Bone marrow (tissue), 2 donors: Measurements from ENCODE around the gene ARHGEF10L.

ENCODE experiments used
- DNase-seq, 2 donors: peaks; one replicate each; lab custom pipeline; 2025; lab: John Stamatoyannopoulos, UW

ARHGEF10L gene

DNA sequence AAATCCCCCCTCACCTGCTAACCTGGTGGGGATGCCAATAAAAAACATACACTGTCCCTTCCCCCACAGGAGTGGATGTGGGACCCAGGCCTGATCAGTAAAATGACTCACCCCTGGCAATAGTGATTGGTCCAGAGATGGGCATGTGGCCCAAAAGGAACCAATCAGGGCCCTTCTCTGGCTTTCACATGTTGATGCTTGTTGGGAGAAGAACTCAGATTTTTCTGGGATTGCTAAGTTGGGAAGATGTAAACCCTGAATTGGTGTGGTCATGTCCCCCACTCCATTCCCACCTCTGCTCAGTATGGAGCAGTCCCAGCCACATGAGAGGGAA is 172.0 kb downstream of the ARHGEF10L start:
- no peak for DNase-seq

DNA sequence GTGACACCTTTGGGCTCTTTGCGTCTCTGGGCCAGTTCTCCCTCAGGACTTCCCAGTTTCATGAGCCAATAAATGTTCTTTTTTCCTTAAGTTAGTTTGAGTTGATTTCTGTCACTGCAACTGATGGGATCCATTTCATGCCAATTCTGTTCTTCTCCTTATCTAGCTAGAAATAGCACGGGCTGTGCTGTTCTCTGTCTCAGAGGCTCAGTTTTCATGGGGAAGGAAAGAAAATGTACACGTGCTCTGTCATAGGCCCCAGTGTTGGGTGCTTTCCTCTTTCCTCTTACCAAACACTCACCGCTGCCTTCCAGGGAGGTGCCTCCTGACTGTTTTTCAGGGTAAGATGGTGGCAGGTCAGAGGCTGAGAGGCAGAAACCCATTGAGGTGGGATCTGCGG is 172.4 kb downstream of the ARHGEF10L start:
- DNase-seq = no peak

DNA sequence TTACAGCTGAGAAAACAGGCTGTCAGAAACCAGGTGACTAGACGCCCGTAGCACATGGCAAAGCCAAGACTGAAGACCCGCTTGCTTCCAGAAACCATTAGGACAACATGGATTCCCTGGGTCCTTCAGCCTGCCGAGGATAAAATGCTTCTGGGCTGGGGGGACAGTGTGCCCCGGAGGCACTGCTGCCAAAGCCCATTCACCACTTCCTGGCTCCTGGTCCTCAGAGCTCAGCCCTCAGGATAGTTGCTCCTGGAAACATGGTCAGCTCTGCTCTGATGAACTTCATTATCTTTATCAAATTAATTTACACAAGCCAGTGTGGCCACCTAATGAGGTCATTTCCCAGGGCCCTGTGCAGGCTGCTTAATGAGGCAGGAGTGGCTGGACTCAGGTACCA is 174.5 kb downstream of the ARHGEF10L start:
- DNase-seq = no peak

DNA sequence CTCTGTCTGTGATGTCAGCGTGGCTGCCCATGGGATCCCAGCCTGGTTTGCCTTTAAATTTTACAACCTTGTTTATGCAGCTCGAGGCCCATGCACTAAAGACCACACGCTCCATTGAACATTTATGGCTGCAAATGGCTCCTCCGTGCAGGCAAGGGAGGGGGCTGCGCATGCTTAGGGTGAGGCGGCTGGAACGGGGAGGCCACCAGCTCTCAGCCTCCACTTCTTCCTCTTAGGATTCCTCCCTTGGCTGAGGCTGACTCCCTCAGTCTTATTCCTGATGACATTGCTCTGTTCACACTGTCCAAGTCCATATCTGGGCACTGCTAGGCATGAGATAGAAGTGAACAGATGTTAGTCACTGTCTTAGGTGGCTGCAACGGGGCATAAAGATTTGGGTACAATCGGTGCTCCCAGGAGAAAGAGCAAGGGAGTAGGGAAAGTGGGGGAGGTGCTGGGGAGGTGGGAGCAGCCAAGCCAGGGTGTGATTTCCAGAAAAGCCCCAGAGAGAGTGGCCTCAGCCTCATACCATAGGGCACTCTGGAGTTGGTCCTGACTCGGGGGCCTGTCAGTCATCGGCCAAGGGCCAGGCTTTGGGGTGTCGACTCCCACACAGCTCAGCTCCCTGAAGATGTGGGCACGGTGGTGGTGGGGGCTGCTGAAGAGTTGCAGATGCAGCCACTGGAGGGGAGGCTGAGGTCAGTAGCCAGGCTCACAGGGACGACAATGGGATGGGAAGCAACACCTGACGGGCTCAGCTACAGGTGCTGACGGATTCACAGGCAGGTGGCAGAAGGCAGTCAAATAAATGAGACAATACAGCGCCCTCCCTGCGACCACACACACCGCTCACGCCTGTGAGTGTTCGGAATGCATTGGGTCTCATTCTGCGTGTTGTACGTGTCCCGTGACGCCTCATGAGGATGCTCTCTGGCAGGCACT is 178.4 kb downstream of the ARHGEF10L start:
- no peak for DNase-seq

DNA sequence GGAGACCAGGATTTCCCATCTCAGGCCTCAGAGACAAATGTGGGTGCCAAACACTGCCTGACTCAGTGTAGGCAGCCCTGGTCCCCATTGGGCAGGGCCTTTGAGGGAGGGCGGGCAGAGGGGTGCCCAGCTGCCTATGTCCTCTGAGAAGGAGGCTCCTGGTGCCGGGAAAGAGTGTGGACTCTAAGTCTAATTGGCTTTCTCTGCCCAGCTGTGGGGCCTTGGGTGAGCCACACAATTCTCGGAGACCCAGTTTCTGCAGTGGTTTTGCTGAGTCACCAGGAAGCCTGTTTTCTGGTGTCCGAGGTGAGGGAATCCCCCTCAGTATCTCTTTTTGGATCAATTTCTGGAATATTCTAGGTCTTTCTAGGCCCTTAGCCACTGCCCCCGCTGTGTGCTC is 180.4 kb downstream of the ARHGEF10L start:
- DNase-seq = no peak

DNA sequence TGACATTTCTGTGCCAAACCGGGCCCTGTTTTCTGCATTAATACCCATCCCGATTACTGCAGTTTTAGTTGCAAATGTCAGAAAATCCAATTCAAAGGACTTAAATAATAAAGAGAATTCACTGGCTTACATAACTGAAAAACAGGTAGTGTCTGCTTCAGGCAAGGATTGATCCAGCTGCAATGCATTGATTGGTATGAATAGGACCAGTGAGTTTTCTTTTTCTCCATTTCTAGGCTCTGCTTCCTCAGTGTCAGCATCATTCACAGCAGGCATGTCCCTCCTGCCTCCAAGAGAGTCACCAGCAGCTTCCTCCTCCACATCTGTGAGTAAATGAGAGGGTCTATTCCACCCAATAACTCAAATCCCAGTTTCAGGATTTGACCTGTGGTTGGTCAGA is 181.9 kb downstream of the ARHGEF10L start:
- DNase-seq = no peak

DNA sequence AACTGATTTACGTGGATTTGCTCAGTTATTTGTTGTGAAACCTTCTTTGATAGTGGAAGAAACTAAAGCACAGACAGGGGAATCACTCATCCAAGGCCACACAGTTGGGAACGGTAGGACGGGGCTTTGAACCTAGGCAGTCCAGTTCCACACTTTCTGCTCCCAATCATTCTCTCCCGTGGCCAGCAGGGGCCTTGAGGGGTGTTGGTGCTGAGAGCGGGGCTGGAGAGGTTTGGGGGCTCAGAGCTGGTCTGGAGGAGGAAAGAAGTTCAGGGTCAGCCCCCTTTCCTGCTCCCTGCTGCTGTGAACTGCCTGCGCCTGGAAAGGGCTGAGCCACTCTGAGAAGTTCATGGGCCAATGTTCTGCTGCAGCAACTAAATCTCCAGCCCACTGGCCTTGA is 184.2 kb downstream of the ARHGEF10L start:
- no peak for DNase-seq

DNA sequence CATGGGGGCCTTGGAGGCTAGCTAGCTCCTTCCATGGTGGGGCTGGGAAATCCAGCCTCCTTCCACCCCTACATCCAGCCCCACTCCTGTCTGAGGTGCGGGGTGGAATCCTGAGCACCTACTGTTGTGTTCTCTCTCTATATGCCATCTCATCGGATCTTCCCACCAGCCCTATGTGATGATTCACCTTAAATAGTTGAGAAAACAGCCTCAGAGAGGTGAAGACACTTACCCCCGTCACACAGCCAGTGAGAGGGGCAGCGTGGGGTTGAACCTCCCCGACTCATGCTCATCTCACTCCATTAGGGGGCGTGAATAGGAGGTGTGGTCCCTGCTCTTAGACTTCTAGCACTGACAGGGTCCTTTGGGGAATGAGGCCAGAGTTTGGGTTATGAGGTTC is 184.7 kb downstream of the ARHGEF10L start:
- DNase-seq = no peak

DNA sequence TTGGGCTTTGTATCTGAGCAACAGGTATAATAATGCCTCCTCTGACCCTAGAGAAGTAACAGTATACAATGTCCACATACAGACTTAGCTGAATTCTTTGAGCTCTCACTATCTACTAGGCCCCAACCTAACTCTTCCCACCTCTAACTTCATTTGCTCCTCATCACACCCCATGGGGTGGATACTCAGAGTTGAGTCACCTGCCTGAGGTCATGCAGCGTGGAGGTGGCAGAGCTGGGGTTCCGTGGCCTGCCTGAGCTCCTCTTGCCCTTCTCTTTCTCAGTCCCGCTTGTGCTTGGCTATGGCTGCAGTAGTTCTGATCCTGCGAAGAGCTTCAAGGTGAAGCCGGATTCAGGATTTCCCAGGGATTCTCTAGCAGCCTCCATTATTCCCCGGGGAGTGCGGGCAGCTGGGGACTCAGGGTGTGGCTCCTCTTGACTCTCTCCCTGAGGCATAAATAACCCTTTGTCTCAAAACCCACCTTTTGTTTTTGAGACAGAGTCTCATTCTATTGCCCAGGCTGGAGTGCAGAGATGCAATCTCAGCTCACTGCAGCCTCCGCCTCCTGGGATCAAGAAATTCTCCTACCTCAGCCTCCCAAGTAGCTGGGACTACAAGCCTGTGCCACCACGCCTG is 185.7 kb downstream of the ARHGEF10L start:
- no peak for DNase-seq

DNA sequence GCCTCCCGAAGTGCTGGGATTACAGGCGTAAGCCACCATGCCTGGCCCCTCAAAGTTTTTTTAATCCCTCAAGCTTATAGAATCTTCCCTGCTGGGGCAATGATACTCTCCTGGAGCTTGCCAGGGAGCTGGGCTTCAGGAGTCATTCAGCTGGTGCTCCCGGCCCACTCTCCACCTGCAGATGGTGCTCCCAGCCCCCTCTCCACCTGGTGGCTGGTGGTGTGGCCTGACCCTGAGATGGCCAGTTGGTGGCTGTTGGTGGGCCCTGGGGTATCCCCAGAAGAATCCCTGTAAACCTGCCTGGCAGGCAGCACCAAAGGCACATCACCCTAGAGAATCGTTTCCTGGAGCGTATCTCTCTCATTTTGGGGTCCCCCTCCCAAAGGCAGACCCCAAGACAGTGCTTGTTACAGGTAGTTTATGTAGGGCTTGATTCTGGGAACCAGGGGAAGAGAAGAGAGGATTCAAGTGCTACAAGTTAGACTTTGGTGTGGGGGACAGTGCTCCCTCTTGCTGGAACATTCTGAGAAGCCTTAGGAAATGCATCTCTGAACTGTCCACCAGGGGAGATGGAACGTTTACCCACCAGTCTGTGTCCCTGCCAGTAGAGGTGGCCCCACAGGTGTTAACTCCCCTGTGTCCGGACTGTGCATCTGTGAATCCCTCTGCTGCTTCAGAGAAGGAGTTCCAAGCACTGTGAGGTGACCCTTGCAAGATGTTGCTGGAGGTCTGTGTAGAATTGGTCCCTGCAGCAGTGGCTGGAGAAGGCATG is 186.5 kb downstream of the ARHGEF10L start:
- DNase-seq = no peak

DNA sequence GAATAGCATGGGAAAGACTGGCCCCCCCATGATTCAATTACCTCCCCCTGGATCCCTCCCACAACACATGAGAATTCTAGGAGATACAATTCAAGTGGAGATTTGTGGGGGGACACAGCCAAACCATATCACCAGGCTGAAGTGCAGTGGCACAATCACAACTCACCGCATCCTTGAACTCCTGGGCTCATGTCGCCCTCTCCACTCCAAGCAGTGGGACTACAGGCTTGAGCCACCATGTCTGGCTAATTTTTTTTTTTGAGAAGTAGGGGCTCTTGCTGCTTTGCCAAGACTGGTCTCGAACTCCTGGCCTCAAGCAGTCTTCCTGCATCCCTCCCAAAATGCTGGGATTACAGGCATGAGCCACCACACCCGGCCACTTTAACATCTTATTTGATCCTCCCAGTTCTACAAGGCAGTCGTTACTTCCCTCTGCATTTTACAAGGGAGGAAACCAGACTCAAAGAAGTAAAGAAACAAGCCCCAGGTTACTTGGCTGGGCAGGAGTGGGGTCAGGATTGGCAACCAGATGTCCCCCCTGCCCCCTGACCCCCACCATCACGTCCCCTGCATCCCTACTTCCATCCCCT is 188.7 kb downstream of the ARHGEF10L start:
- no peak for DNase-seq

DNA sequence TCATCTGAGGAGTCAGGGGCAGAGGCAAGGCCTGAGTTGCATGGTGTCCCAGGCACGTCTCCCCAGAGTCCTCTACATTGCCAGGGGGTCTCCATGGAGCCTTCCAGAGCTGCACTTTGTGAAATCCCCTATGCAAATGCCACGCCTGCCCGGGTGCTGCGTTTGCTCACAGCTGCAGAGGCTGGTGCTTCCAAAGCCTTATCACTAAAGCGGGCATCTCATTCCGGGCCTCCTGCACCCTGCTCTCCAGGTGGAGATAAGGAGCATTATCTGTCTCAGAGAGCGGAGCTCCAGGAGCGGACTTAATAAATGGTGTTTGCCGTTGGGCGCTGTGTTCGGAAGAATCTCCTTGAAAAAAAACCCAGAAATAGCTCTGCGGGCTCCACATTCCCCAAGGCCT is 189.8 kb downstream of the ARHGEF10L start:
- no peak for DNase-seq

DNA sequence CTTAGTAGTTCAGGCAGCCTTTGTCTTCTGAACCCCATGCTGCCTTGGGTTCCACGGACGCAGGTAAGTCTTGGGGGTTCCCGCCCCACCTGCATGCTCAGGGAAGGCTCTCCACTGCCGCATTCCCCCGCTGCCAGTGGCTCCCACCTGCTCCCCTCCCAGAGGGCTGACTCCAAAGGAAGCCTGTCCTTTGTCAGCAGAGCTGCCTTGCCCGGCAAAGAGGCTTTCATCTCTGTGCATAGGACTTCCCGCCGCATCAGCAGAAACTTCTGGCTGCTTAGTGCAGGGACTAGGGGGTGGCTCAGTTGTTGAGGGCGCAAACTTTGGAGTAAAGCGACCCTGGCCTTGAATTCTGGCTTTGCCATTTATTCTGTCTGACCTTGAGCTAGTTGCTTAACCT is 190.4 kb downstream of the ARHGEF10L start:
- DNase-seq = no peak

DNA sequence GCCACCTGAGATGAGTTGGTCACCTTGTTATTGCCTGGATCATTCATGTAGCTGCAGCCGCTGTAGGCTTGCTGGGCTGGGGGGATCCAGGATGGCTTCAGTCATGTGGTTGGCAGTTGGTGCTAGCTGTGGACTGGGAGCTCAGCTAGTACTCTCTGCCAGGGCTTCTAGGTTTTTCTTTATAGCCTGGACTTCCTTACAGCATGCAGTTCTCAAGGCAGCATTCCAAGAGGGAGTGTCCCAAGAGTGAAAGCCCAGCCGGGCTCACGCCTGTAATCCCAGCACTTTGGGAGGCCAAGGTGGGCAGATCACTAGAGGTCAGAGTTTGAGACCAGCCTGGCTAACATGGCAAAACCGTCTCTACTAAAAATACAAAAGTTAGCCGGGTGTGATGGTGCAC is 192.0 kb downstream of the ARHGEF10L start:
- DNase-seq = no peak

DNA sequence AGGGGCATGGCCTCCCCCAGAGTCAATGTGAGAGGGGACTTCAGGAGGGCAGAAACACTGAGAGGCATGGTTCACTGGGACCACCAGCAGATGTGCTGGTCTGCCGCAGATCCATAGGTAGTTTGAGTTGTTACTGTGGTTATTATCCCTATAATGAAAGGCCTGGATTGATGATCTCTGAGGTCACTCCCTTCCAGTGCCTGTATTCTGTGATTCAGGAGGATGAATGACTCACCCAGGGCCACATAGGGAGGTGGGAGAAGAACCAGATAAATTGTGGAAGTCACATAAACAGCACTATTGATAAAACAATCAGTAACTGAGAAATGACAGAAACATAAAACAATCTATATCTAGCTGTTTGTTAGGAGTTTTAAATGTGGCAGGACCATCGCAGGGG is 193.0 kb downstream of the ARHGEF10L start:
- DNase-seq = no peak

DNA sequence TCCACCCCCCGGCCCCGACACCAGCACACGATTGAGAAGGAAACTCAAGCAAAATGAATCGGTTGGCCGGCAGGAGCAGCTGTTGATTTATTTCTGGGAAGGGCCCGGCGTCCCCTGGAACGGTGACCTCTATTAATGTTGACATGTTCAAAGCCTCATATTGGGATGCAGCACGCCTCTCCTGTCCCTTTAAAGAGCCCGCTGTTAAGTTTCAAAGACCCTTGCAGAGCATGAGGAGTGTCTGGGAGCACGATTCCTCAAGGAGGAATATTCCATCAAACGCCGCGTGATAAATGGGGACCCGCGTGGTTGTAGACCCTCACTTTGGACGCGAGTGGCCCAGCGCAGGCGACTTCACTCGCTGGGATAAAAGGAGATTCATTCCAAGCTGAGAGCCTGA is 194.2 kb downstream of the ARHGEF10L start:
- DNase-seq = no peak

DNA sequence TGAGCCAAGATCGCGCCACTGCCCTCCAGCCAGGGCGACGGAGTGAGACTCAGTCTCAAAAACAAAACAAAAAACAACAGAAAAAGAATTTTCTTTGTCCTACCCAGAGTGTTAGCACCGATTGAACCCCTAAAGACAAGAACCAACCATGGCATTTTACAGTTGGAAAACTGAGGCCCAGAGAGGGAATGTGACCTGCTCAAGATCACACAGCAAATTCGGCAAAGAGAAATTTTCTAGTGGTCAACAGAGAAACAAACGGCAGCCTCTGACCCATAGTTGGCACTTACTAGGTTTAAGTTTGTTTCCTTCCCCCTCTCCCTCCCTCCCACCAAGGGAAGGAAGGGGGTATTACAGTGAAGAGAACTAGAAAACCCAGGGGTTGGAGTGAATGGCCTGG is 195.1 kb downstream of the ARHGEF10L start:
- DNase-seq = no peak

DNA sequence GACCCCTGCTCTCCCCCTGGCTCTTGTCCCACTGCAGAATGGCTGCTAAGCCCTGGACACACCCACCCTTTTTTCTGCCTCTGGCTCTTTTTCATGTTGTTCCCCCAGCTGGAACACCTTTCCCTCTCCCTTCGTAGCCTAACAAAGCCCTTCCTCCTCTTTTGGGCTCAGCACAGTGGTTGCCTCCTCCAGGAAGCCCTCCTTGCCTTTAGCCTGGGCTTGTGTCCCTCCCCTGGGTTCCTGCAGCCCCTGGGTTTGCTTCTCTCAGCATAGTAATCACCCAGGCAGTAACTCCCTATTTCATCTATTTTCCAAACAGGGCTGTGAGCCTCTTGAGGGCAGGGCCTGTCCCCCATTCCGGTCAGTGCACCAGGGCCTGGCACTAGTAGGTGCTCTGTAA is 195.8 kb downstream of the ARHGEF10L start:
- no peak for DNase-seq

DNA sequence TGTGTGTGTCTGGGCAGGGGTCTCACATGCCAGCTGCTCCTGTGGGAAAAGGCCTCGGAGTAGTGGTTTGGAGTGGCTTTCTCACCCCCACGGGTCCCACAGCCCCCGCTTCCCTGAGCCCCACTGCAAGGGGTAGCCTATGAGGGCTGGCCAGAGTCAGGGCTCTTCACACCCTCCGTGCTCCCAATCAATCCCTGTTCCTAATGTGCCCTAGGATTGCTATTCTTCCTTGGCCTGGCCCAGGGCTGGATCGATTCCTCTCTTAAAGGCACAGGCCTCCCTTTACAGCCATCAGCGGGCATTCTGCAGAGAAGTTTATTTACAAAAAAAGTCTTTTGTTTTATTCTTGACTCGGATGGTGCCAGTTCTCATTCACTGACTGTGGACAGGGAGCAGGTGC is 196.3 kb downstream of the ARHGEF10L start:
- DNase-seq = no peak

DNA sequence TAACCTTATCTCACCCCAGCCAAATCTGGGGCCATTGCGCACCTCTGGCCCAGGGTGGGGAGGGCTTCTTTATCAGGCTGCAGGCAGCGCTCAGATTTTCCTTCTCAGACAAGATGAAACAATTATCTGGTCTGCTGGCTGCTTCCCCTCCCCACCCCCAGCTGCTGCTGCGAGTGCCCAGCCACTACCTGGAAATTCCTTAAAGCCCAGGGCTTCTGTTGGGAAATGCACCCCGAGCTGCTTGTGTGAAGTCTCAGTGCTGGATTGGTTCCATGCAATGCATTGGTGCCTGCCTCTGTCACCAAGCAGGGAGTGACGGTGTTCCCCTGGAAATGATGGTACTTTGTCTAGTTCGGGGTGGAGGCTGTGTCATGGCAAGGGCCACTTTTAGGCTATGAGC is 197.1 kb downstream of the ARHGEF10L start:
- no peak for DNase-seq

DNA sequence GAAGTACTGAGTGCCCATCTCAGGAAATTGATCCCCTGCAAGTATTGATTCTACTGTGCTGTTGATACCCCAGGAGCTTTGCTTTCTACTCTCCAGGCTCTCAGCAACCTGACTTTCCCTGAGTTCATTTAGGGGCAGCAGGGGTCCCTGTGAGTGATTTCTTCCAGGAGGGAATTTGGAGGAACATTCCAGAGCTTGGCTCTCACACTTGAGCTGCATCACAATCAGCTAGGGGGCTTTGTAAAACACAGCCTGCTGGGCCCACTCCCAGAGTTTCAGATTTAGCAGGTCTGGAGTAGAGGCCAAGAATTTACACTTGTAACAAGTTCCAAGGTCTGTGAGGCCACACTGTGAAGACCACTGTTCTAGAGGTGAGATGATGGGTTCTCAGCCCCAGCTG is 199.6 kb downstream of the ARHGEF10L start:
- DNase-seq = no peak

DNA sequence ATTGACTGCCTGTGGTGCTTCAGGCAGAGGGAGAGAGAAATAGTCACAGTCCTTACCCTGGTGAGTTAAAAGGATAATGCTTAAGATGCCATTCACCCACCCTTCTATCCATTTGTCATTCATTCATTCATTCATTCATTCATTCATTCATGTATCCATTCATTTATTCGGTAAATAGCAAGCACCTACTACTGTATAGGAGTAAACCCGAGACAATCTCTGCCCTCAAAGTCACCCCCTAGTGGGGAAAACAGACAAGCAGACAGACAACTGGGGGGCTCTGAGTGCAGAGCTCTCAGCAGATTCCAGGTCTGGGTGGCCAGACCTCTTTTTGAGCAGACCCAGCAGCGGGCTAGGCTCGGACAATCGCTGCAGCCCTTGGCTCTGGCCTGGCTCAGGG is 201.6 kb downstream of the ARHGEF10L start:
- DNase-seq = no peak

DNA sequence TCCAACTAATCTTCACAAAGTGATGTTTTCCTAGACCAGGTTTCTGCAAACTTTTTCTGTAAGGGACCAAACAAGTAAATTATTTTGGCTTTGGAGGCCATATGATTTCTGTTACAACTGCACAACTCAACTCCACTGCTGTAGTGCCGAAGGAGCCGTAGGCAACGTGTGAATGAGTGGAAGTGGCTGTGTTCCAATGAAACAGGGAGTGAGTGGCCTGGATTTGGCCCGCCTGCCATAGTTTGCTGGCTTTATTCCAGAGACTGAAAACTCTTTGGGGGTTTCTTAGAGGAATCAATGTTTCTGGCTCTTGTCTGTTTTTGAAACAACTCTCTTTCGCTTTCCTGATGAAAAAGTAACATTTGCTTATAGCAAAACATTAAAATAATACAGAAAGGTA is 203.1 kb downstream of the ARHGEF10L start:
- DNase-seq = no peak
